AG04449 (cell line): Measurements from ENCODE around the gene STIL.

ENCODE experiments used
- CTCF ChIA-PET: fragments of 350-600 bp; formaldehyde crosslinking; extraction: SDS; loops from one replicate; lab custom pipeline; 2021; ENCODE audit warnings: antibody characterized with exemption; lab: Yijun Ruan, JAX
- POLR2A ChIA-PET: fragments of 400-600, 350-600 bp; formaldehyde crosslinking; extraction: SDS; loops from one replicate; lab custom pipeline; 2020; ENCODE audit warnings: antibody characterized with exemption, inconsistent platforms; lab: Yijun Ruan, JAX
- DNase-seq: peaks from one replicate; pipeline ENCODE4 v3.0.0-alpha.2; 2010; ENCODE audit warnings: low read depth, low spot score
- H3K4me3 ChIP-seq: 2 replicates; pipeline ENCODE4 v1.5.1; 2011; ENCODE audit warnings: low read depth, mild to moderate bottlenecking, control low read depth, low read length
- TF ChIP-seq, protein P1 (sequence below): IDR thresholded peaks from one replicate; pipeline ENCODE4 v1.5.1; 2011; ENCODE audit warnings: mild to moderate bottlenecking, moderate library complexity, low read length, control low read depth, inconsistent platforms; ENCODE audit not compliant: insufficient read depth; ENCODE audit errors: missing control alignments

STIL gene

DNA sequence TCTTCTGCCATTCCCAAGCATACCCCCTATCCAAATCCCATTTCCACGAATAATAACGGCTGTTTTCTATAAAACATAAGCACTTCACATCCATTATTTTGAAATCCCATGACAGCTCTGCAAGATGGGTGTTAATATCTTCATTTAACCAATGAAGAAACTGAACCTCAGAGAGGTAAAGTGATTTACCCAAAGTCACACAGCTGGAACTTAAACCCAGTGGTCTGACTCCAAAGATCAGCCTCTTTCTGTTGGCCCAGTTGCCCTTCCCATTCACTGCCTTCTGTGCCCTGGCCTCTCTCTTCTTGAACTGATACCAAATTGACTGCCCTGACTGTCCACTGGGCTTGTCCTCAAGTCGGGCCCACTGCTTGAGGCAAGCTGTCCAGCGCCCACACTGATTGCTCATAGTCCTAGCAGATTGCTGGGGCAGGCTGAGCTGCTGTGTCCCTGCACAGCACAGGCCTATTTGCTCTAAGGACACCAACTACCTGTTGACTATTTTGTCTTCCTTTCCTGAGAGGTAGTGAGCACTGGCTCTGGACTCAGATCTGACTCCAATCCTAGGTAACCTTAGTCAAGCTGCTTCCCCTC lies 101.2 kb downstream of the STIL start:
- ChIA-PET POLR2A (no interaction called here), CTCF (interaction anchor here (1.4 to 3.4 kb wide), 2 partner anchors 19 to 50 kb away, joined by 3 to 12 read pairs; no protein-coding TSS in a partner anchor)
- DNase-seq: no peak
- no peak overlapping the region for H3K4me3 ChIP-seq
- TF ChIP-seq, protein P1, sequence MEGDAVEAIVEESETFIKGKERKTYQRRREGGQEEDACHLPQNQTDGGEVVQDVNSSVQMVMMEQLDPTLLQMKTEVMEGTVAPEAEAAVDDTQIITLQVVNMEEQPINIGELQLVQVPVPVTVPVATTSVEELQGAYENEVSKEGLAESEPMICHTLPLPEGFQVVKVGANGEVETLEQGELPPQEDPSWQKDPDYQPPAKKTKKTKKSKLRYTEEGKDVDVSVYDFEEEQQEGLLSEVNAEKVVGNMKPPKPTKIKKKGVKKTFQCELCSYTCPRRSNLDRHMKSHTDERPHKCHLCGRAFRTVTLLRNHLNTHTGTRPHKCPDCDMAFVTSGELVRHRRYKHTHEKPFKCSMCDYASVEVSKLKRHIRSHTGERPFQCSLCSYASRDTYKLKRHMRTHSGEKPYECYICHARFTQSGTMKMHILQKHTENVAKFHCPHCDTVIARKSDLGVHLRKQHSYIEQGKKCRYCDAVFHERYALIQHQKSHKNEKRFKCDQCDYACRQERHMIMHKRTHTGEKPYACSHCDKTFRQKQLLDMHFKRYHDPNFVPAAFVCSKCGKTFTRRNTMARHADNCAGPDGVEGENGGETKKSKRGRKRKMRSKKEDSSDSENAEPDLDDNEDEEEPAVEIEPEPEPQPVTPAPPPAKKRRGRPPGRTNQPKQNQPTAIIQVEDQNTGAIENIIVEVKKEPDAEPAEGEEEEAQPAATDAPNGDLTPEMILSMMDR: no peak

DNA sequence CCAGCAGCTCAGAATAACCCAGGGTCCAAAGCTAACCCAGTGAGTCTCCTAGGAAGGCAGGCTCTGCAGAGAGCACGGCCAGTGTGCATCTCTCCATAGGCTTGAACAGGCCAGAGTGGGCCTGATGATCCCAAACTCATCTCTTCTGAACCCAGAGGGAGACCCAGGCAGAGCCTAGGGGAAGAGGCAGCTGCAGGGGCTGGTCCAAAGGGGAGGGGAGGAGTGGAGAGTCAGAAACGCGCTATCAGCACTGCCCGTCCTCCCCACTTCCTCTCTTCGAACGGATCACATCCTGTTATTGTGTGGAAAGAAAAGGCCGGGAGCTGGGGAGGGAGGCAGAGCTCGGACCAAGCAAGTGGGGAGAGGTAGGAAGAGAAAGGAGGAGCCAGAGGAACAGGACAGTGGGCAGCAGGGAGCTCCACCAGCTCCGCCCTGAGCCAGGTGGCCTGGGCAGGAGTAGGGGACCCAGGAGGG lies 102.1 kb downstream of the STIL start:
- ChIA-PET POLR2A (no interaction called here), CTCF (interaction anchor here (1.4 to 3.4 kb wide), 2 partner anchors 18 to 51 kb away, joined by 3 to 12 read pairs; no protein-coding TSS in a partner anchor)
- TF ChIP-seq, protein P1: no peak
- DNase-seq: no peak
- no peak overlapping the region for H3K4me3 ChIP-seq

DNA sequence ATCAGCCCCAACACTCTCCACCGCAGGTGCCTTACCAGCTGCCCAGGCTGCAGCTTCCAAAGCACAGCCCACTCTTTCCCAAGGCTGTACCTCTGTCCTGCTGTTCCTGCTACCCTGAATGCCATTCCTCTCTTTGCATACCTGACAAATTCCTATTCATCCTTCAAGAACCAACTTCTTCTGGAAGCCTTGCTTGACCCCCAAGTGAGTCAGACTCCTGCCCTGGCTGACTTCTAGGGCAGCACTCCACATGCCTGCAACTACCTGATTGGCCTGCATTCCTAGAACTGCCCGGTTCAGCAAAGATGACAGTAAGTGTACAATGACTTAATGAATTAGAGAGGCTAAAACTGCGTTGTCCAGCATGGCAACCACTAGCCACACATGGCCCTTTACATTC lies 103.3 kb downstream of the STIL start:
- DNase-seq: no peak
- no peak overlapping the region for H3K4me3 ChIP-seq
- TF ChIP-seq, protein P1: no peak
- POLR2A ChIA-PET: no interaction called here
- CTCF ChIA-PET: interaction anchor here (1.5 to 3.4 kb wide), 2 partner anchors 17 kb away, joined by 10 to 12 read pairs; no protein-coding TSS in a partner anchor

DNA sequence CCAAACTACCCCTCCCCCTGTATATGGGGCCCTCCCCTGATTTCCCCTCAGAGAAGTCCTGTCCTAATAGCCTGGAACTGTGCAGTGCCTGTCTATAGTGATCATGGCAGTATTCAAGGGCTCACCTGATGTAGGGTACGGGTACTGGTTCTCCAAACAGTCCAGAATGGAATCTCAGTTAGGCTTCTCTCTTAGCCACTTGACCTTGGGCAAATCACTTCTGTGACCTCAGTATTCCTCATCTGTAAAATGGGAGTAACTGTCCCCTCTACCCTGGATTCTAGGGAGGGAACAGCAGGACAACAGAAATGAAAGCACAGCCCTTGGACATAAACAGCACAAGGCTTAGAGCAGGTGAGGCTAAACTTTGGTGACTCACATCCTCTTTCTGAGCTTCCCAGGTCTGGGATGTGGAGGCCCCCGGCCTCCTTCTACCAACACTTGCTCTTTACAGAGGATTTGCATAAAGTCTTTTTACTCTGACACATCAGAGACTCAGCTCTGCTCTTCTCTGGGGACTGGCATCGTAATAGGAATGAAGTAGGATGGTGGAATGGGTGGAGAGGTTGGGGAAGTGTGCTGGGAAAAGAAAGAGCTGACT lies 104.1 kb downstream of the STIL start:
- ChIA-PET CTCF (interaction anchor here (1.5 kb wide), 1 partner anchor 17 kb away, joined by 10 read pairs; no protein-coding TSS in a partner anchor), POLR2A (no interaction called here)
- no peak overlapping the region for H3K4me3 ChIP-seq
- no peak for DNase-seq
- TF ChIP-seq, protein P1: no peak

DNA sequence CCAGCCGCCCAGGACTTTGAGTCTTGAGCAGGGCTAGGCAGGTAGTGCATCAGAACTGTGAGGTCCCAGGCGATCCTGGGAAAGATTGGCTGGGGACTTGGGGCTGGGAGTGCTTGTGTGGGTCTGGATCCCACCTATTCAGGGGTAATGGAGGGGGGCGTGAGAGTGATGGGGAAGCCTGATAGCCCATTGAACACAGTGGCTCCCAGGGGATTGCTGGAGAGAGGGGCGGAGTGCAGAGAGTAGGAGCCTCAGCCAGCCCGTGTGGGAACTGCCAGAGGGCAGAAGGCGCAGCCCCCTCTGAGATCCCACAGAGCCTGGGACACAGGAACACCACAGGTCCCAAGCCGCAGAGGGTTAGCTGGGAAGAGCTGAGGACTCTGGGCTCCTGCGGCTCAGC lies 104.9 kb downstream of the STIL start:
- CTCF ChIA-PET: interaction anchor here (1.5 kb wide), 1 partner anchor 16 kb away, joined by 10 read pairs; no protein-coding TSS in a partner anchor

DNA sequence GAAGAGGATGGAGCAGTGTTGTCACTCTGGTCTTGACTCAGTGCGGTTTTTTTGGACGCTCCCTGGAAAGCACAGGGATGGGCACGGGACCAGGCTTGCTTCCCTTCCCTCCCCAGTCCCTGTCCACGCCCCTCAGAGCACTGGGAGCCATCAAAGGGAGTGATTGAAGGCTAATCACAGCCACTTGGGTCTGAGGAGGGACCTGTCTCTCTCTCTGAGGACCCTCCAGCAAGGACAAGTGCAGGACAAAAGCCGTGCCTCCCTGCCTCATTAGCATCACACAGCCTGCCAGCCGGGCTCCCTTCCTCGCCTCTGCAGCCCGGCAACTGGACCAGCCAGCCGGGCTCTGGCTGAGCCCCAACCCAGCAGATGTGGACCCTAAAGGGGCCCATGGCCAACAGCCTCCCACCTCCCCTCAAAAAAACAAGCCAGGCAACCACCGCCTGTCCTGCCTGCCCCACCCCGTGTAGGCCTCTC lies 105.5 kb downstream of the STIL start:
- no peak for DNase-seq
- H3K4me3 ChIP-seq: no peak overlapping the region
- POLR2A ChIA-PET: no interaction called here
- CTCF ChIA-PET: interaction anchor here (4.8 kb wide), 1 partner anchor 15 kb away, joined by 46 read pairs; no protein-coding TSS in a partner anchor
- TF ChIP-seq, protein P1: no peak

More for the DNA sequence above, 104.9 kb downstream of the STIL start:
- no peak overlapping the region for H3K4me3 ChIP-seq
- TF ChIP-seq, protein P1: no peak
- POLR2A ChIA-PET: no interaction called here
- no peak for DNase-seq
